GM23338 (cell line): ENCODE measurements around the gene CAVIN2. TPM values are rescaled to one million over a fixed set of nuclear protein-coding genes. Genes with fewer than 3 reads are reported as not detected.

Experiments used
- ATAC-seq: fragments of 200-7000 bp; cut with Tn5 transposase; 3 replicates; pipeline ENCODE4 v1.9.1; 2020
- DNase-seq: peaks from one replicate; pipeline ENCODE4 v3.0.0-alpha.2; 2015; ENCODE audit warnings: low spot score
- H2AFZ ChIP-seq: fragments of 200-600 bp; sonication (generic); 2 replicates; pipeline ENCODE4 v1.8.0; 2016; ENCODE audit warnings: antibody characterized with exemption, mild to moderate bottlenecking, moderate library complexity
- H3F3A ChIP-seq: fragments of 200-600 bp; sonication (generic); replicated peaks from 2 replicates; pipeline ENCODE4 v1.8.0; 2017; ENCODE audit warnings: antibody characterized with exemption, mixed run types, low read depth
- H3K27ac ChIP-seq: fragments of 200-600 bp; sonication (generic); 2 replicates; pipeline ENCODE4 v1.6.1; 2016; ENCODE audit warnings: low read depth
- H3K27me3 ChIP-seq: fragments of 200-600 bp; sonication (generic); 2 replicates; pipeline ENCODE4 v1.8.0; 2016; ENCODE audit warnings: mild to moderate bottlenecking, mixed run types, moderate library complexity; ENCODE audit not compliant: insufficient read depth
- H3K36me3 ChIP-seq: fragments of 200-600 bp; sonication (generic); 2 replicates; pipeline ENCODE4 v1.8.0; 2016; ENCODE audit warnings: mild to moderate bottlenecking; ENCODE audit not compliant: insufficient read depth
- H3K4me1 ChIP-seq: fragments of 200-600 bp; sonication (generic); 2 replicates; pipeline ENCODE4 v1.8.0; 2016; ENCODE audit warnings: mild to moderate bottlenecking, moderate library complexity; ENCODE audit not compliant: insufficient read depth
- H3K4me2 ChIP-seq: fragments of 200-600 bp; sonication (generic); 2 replicates; pipeline ENCODE4 v1.7.1; 2017; ENCODE audit warnings: mixed run types
- H3K4me3 ChIP-seq: fragments of 200-600 bp; sonication (generic); 2 replicates; pipeline ENCODE4 v1.6.1; 2016; ENCODE audit warnings: mixed run types
- H3K79me2 ChIP-seq: fragments of 200-600 bp; sonication (generic); replicated peaks from 2 replicates; pipeline ENCODE4 v1.8.0; 2017; ENCODE audit warnings: mild to moderate bottlenecking; ENCODE audit not compliant: insufficient read depth
- H3K9me2 ChIP-seq: fragments of 200-600 bp; sonication (generic); 2 replicates; pipeline ENCODE4 v1.8.0; 2017; ENCODE audit not compliant: insufficient read depth
- H4K20me1 ChIP-seq: fragments of 200-600 bp; sonication (generic); replicated peaks from 2 replicates; pipeline ENCODE4 v1.8.0; 2017; ENCODE audit warnings: mild to moderate bottlenecking; ENCODE audit not compliant: insufficient read depth
- H3K27ac Mint-ChIP-seq: 2 replicates; pipeline ENCODE4 v1.8.0; 2020; ENCODE audit warnings: inconsistent platforms, mild to moderate bottlenecking, moderate library complexity, mixed read lengths
- H3K27me3 Mint-ChIP-seq: 3 replicates; pipeline ENCODE4 v1.8.0; 2022; ENCODE audit warnings: low read depth, mild to moderate bottlenecking, moderate library complexity, mixed read lengths, inconsistent platforms; ENCODE audit not compliant: insufficient read depth, poor library complexity
- H3K36me3 Mint-ChIP-seq: 3 replicates; pipeline ENCODE4 v1.8.0; 2021; ENCODE audit warnings: low read depth, mild to moderate bottlenecking, inconsistent platforms, moderate library complexity, mixed read lengths
- H3K4me1 Mint-ChIP-seq: 3 replicates; pipeline ENCODE4 v1.8.0; 2020; ENCODE audit warnings: mild to moderate bottlenecking, inconsistent platforms, mixed read lengths
- H3K4me3 Mint-ChIP-seq: 3 replicates; pipeline ENCODE4 v1.8.0; 2021; ENCODE audit warnings: moderate library complexity, mild to moderate bottlenecking, inconsistent platforms, mixed read lengths
- H3K9me3 Mint-ChIP-seq: 3 replicates; pipeline ENCODE4 v1.8.0; 2020; ENCODE audit warnings: moderate library complexity, mild to moderate bottlenecking, inconsistent platforms, mixed read lengths
- CREB1 ChIP-seq: fragments of 250-450 bp; sonication (Bioruptor Pico); IDR thresholded peaks from 2 replicates; pipeline ENCODE4 v1.5.0; 2020; ENCODE audit warnings: low read depth, mild to moderate bottlenecking, moderate library complexity
- CTCF ChIP-seq, 2 experiments: fragments of 200-600 bp in 1 of 2; sonication (generic) in 1 of 2; conservative IDR thresholded peaks; 2 replicates each; pipeline versions ENCODE4 v1.5.1 to v1.6.1; 2016 to 2017; ENCODE audit warnings: antibody characterized with exemption in 2 of 2, low read depth in 2 of 2, mild to moderate bottlenecking in 2 of 2, moderate library complexity in 1 of 2
- ETS1 ChIP-seq: IDR thresholded peaks from 2 replicates; pipeline ENCODE4 v1.6.1; 2016; ENCODE audit warnings: antibody characterized with exemption
- EZH2 ChIP-seq: fragments of 200-600 bp; sonication (generic); IDR thresholded peaks from one replicate; pipeline ENCODE4 v1.8.0; 2017; ENCODE audit warnings: antibody characterized with exemption, mild to moderate bottlenecking, low read depth; ENCODE audit not compliant: unreplicated experiment
- EZH2phosphoT487 ChIP-seq: fragments of 200-600 bp; sonication (generic); IDR thresholded peaks from one replicate; pipeline ENCODE4 v1.8.1; 2018; ENCODE audit warnings: antibody characterized with exemption; ENCODE audit not compliant: unreplicated experiment
- JUNB ChIP-seq: IDR thresholded peaks from one replicate; pipeline ENCODE4 v1.6.1; 2016; ENCODE audit warnings: antibody characterized with exemption; ENCODE audit not compliant: unreplicated experiment
- NANOG ChIP-seq: IDR thresholded peaks from 2 replicates; pipeline ENCODE4 v1.6.1; 2016; ENCODE audit warnings: antibody characterized with exemption, borderline replicate concordance
- POLR2AphosphoS5 ChIP-seq: IDR thresholded peaks from 2 replicates; pipeline ENCODE4 v1.6.1; 2016; ENCODE audit warnings: antibody characterized with exemption, low read depth
- REST ChIP-seq: IDR thresholded peaks from one replicate; pipeline ENCODE4 v1.6.1; 2018; ENCODE audit warnings: antibody characterized with exemption; ENCODE audit not compliant: unreplicated experiment
- STAT1 ChIP-seq: IDR thresholded peaks from one replicate; pipeline ENCODE4 v1.6.1; 2016; ENCODE audit warnings: antibody characterized with exemption; ENCODE audit not compliant: unreplicated experiment
- ZNF114 ChIP-seq: fragments of 250-450 bp; sonication (Bioruptor Pico); IDR thresholded peaks from 2 replicates; pipeline ENCODE4 v1.5.0; 2020; ENCODE audit warnings: mild to moderate bottlenecking, moderate library complexity
- ZNF331 ChIP-seq: fragments of 250-450 bp; sonication (Bioruptor Pico); IDR thresholded peaks from 2 replicates; pipeline ENCODE4 v1.5.0; 2020; ENCODE audit warnings: low read depth, mild to moderate bottlenecking, moderate library complexity
- polyA plus RNA-seq: library from polyadenylated mRNA; unstranded; fragments of >200 nt; fragmentation: Nextera tagmentation; extraction: Ambion mirVana; gene quantifications from 2 replicates; pipeline ENCODE4 v1.2.1, GENCODE V29; 2016
- total RNA-seq: library from RNA; depleted of rRNA; stranded (reverse); fragments of >200 nt; shearing (Covaris generic); gene quantifications from 2 replicates; pipeline ENCODE4 v1.2.3, GENCODE V29; 2014

The CAVIN2 gene
- total and polyA plus RNA-seq, 2 experiments from 2014 or later: 0.07 to 0.15 TPM

GRCh38 chr2:191885098-191885497, 38.2 kb upstream of the CAVIN2 start (continued):
- TF ChIP-seq CTCF (conservative IDR thresholded peaks at IDR 0.05; ENCODE audit: low read depth in 2 of 2): no peak
- no peak for TF ChIP-seq ZNF114 (CRISPR knock-in tag)

- no peak for ATAC-seq
- H3K36me3 Mint-ChIP-seq: no peaks in the 10 kb centered on the region; the same call in 2 of the 3 replicates
- no peak overlapping the region for H3K4me3 Mint-ChIP-seq
- no peaks in the 10 kb centered on the region for H3K27me3 ChIP-seq
- no peak for DNase-seq
- H3K79me2 ChIP-seq: no peaks in the 10 kb centered on the region
- H3F3A ChIP-seq: no peaks in the 10 kb centered on the region
- H3K27me3 Mint-ChIP-seq: peaks cover 4% of the 10 kb centered on the region
- H3K4me3 ChIP-seq: no peak overlapping the region
- no peak overlapping the region for H2AFZ ChIP-seq
- H4K20me1 ChIP-seq: no peaks in the 10 kb centered on the region
- H3K27ac ChIP-seq: no peak overlapping the region
- no peaks in the 10 kb centered on the region for H3K4me1 Mint-ChIP-seq
- H3K9me2 ChIP-seq: no peaks in the 10 kb centered on the region
- H3K9me3 Mint-ChIP-seq: peaks cover 2% of the 10 kb centered on the region; the same call in 2 of the 3 replicates
- no peaks in the 10 kb centered on the region for H3K36me3 ChIP-seq
- H3K27ac Mint-ChIP-seq: no peak overlapping the region
- H3K4me2 ChIP-seq: no peak overlapping the region
- H3K4me1 ChIP-seq: no peaks in the 10 kb centered on the region; the same call in 1 of the 2 replicates
- TF ChIP-seq ZNF331 (CRISPR knock-in tag): no peak
- TF ChIP-seq ETS1: no peak
- TF ChIP-seq CREB1 (CRISPR knock-in tag): no peak
- TF ChIP-seq EZH2phosphoT487: no peak
- TF ChIP-seq POLR2AphosphoS5: no peak
- TF ChIP-seq ZNF114 (CRISPR knock-in tag): no peak
- no peak for TF ChIP-seq EZH2
- no peak for TF ChIP-seq CTCF (conservative IDR thresholded peaks at IDR 0.05; ENCODE audit: low read depth in 2 of 2)
- no peak for TF ChIP-seq NANOG
- no peak for TF ChIP-seq REST
- TF ChIP-seq JUNB: no peak
- TF ChIP-seq STAT1: no peak
Observed at GRCh38 chr2:191881982-191882816, 35.3 kb upstream of the CAVIN2 start.
